A673 (cell line): ENCODE measurements around the gene YES1.

Experiments
- CTCF ChIP-seq: fragments of 300-800, 200-600 bp; sonication (generic); conservative IDR thresholded peaks from 2 replicates; pipeline ENCODE4 v1.5.1; 2017; ENCODE audit warnings: low read depth, mild to moderate bottlenecking, antibody characterized with exemption, low read length, moderate library complexity, mixed read lengths
- EZH2 ChIP-seq: fragments of 200-600 bp; sonication (generic); IDR thresholded peaks from 2 replicates; pipeline ENCODE4 v1.6.1; 2017; ENCODE audit warnings: borderline replicate concordance, low read depth, mild to moderate bottlenecking, mixed read lengths, antibody characterized with exemption, low read length; ENCODE audit not compliant: poor library complexity, severe bottlenecking

DNA sequence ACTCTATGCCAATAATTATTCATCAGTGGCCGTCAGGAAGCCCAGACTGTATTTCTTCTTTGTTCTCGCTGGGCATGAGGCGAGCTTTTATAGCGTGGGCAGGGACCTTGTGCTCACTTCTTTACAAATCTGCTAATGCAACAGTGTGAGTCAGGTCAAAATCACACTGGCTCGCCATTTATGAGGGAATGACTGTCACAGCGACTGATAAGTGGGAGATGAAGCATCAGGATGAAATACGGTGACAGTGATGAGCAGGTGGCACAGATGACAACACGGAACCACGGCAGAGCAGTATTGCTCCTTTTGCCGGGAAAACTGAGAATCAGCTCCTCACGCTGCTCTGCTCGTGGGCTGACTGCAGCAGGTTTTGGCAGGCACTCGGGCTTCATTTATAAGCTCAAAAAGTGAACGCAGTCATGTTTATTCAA is 134.1 kb downstream of the YES1 start:
- TF ChIP-seq CTCF = no peak
- no peak for TF ChIP-seq EZH2
